ENCODE data around the gene FAM53A.
"Not testable (repeated sequence)": the region's sequence is repeated elsewhere in the genome, so short reads cannot be mapped to it uniquely, and the experiment has no call there.

- TF ChIP-seq, protein P1, sequence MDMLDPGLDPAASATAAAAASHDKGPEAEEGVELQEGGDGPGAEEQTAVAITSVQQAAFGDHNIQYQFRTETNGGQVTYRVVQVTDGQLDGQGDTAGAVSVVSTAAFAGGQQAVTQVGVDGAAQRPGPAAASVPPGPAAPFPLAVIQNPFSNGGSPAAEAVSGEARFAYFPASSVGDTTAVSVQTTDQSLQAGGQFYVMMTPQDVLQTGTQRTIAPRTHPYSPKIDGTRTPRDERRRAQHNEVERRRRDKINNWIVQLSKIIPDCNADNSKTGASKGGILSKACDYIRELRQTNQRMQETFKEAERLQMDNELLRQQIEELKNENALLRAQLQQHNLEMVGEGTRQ (IDR thresholded peaks at IDR 0.05; ENCODE audit: borderline replicate concordance, low read depth, low read length) = not testable (repeated sequence)
- not testable (repeated sequence) for TF ChIP-seq EZH2 (IDR thresholded peaks at IDR 0.05; ENCODE audit: borderline replicate concordance, control insufficient read depth, low read depth, low read length); PKNOX1 (IDR thresholded peaks at IDR 0.05); MXI1 (IDR thresholded peaks at IDR 0.05; ENCODE audit: low read depth, low read length); POLR2AphosphoS5 (IDR thresholded peaks at IDR 0.05; ENCODE audit: low read length); BMI1 (IDR thresholded peaks at IDR 0.05; ENCODE audit: borderline replicate concordance)
These were observed 13.1 kb downstream of the FAM53A start for GRCh38 chr4:1671011-1671410.

Measured in GM12878 (cell line).